Sigmoid colon (tissue), 4 donors: ENCODE results near the gene SPATS2L.

Experiments
- CTCF ChIP-seq, 4 experiments: fragments of 450-650 bp in 3 of 4; fragments of 200-600 bp in 1 of 4; IDR thresholded peaks; one replicate each; pipeline ENCODE4 v1.5.1; 2016 to 2019; ENCODE audit warnings: antibody characterized with exemption in 4 of 4, mild to moderate bottlenecking in 3 of 4, moderate library complexity in 2 of 4
- EP300 ChIP-seq, 4 donors: sonication (generic); formaldehyde crosslinking; IDR thresholded peaks; one replicate each; pipeline ENCODE4 v1.6.1; 2017; ENCODE audit warnings: antibody characterized with exemption in 4 of 4
- POLR2A ChIP-seq, 2 donors: fragments of 450-650 bp; IDR thresholded peaks; one replicate each; pipeline ENCODE4 v1.6.1; 2016; ENCODE audit warnings: antibody characterized with exemption in 2 of 2, mild to moderate bottlenecking in 2 of 2, moderate library complexity in 2 of 2
- POLR2AphosphoS5 ChIP-seq, 4 donors: sonication (generic); formaldehyde crosslinking; IDR thresholded peaks; one replicate each; pipeline ENCODE4 v1.6.1; 2017; ENCODE audit warnings: antibody characterized with exemption in 4 of 4

- TF ChIP-seq CTCF (IDR thresholded peaks at IDR 0.05), result no peak
- no peak for TF ChIP-seq POLR2A (IDR thresholded peaks at IDR 0.05)
- no peak for TF ChIP-seq POLR2AphosphoS5 (IDR thresholded peaks at IDR 0.05)
- TF ChIP-seq EP300 (IDR thresholded peaks at IDR 0.05), result no peak
Measured at GRCh38 chr2:200425026-200425821, 118.7 kb downstream of the SPATS2L start.
